Measurements from ENCODE around the gene SLC12A7.
"Not testable (repeated sequence)": the region's sequence is repeated elsewhere in the genome, so short reads cannot be mapped to it uniquely, and the experiment has no call there.

Gene SLC12A7

GRCh38 chr5:1108865-1109174 lies 3.0 kb downstream of the SLC12A7 start:
- DNase-seq: no peak

GRCh38 chr5:1108023-1108864 lies 3.6 kb downstream of the SLC12A7 start:
- DNase-seq: peak; percentile 14

GRCh38 chr5:1107167-1108022 lies 4.5 kb downstream of the SLC12A7 start:
- no peak for DNase-seq

- no peak for DNase-seq
Measured at GRCh38 chr5:1106385-1107166, 5.3 kb downstream of the SLC12A7 start.

DNA sequence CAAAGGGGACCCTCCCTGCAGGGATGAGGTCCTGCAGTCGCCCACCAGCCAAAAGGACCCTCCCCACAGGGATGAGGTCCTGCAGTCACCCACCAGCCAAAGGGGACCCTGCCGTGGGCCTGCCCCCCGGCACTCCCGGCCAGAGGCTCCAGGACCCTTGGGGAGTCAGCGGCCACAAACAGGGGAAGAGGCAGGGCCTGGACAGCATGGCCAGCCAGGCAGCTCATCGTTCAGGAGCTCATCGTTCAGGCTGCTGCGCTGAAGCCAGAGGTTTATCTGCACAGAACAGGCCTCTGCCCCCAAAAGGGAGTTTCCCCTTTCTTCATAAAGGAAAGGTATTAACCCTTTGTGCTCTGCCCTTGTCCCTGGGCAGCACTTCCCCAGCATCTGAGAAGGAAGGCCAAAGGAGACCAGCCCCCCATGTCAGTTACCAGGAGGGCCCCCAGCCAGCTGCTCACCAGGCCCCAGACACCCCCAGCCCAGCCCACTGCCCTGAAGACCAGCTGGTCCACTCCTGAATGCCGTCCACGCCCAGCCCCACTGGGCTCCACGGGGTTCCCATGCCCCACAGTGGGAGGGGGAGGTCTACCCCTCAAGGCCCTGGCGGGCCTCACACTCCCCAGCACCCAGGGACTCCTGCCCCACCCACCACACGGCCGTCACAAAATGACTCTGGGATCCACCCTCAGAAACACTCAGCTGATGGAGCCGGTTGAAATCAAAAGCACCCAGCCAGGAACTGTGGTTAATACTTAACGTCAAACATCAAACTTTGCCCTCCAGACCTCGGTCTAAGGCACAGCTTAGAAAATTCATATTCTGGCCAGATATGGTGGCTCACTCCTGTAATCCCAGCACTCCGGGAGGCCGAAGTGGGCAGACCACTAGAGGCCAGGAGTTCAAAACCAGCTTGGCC lies 6.3 kb downstream of the SLC12A7 start:
- DNase-seq: no peak

DNA sequence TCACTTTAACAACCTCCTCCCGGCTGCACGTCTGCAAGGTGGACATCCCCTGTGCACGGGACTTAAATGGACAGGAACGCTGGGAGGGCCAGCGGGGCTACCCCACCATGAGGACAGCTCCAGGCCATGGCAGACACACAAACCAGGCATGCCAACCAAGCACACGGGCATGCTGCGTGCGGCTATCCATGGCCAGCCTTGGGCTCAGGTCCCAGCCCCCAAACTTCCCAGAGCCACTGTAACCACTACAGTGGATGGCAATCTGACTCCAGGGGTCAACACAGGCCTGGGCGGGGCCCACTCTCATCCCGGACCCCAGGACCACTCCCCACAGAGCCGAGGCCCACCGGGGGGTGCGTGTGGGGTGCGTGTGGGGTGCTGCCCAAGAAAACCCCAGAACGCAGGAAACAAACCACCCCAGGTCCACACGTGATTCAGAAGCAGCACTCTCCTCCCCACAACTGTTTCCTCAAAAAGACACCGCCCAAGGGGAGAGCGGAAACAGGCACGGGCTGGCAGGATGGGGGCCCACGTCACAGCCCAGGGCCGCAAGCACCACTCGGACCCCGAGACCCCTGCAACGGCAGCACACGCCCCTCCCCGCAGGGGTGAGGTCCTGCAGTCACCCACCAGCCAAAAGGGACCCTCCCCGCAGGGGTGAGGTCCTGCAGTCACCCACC lies 7.4 kb downstream of the SLC12A7 start:
- DNase-seq: no peak

DNA sequence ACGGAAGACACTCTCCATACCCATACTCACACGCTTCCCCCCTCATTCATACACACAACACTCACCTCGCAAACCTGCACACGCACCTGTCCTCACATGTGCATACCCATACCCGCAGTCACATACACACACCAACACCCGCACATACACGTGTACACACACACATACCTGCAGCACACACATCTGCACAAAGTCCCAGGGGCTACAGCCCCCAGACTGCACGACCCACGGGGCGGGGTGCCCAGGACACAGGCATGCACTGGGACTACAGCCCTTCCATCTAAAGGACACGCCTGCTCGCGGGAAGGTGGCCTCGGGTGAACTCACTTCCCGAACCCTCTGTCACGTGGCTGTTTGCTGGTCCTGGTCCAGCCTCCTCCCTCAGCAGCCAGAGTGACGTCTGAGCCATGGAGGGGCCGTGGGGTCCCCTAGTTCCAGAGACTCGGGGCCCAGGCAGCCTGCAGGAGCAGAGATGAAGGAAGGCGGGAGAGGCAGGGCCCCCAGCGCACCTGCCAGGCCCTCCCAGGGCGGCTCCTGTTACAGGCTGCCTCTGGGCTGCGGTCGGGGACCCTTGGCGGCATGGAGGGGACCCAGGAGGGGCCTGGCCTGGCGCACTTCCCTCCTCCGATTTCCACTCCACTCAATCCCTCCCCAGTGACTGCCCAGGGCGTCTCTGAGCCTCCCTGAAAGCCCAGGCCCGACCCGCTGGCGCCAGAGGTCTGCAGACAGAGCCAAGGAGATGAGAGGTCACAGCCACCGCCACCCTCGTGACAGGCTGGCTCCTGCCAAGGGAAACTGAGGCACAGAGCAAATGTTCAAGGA lies 8.1 kb downstream of the SLC12A7 start:
- no peak for DNase-seq

DNA sequence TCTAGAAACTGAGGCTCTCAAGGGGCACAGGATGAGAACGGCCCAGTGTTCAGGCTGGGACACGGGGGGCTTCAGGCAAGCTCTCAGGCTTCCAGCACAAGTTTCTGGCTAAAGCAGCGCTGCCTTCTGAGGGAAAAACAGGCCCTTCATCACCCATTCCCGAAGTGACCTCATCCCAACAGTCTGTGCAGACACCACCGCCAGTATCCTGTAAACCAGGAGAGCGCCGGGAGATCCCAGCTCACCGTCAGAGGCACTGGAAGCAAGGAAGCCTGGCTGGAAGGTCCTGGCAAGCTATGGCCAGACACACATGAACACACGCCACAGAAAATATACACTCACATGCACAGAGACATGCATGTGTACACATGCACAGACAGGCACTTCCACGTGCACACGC lies 8.8 kb downstream of the SLC12A7 start:
- DNase-seq: no peak

DNA sequence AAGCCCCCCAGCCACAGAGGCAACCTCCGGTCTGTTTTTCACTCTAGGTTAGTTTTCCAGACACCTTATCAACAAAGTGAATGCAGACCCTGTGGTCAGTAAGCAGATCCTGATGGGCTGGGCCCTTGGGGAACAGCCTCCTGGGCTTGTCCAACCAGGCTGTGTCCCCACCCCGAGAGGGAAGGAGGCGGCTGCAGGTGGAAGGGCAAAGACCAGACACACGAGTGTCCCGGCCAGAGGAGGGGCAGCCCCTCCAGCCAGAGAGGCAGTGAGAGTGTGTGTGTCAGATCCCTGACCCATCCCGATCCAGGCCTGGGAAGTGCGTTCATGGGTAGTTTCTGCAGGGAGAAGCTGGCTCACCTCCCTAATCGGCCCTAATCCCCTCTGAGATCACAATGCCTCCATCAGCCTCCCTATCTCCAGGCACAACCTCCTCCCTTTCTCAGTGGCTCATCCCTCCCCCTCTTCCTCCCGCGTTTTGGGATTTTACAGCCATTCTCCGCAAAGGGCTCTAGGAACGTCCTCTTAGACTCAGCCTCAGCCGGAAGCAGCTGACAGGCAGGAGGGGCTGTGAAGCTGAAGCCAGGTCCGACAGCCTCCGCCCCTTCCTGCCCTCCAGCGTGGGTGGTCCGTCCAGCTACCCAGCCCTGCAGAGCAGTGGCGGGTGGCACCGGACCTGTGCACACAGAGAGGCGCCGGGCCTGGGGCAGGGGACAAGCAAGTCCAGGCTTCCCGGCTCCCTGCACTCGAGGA lies 9.7 kb downstream of the SLC12A7 start:
- no peak for DNase-seq

GRCh38 chr5:1100664-1101574 lies 10.9 kb downstream of the SLC12A7 start:
- DNase-seq: no peak

DNA sequence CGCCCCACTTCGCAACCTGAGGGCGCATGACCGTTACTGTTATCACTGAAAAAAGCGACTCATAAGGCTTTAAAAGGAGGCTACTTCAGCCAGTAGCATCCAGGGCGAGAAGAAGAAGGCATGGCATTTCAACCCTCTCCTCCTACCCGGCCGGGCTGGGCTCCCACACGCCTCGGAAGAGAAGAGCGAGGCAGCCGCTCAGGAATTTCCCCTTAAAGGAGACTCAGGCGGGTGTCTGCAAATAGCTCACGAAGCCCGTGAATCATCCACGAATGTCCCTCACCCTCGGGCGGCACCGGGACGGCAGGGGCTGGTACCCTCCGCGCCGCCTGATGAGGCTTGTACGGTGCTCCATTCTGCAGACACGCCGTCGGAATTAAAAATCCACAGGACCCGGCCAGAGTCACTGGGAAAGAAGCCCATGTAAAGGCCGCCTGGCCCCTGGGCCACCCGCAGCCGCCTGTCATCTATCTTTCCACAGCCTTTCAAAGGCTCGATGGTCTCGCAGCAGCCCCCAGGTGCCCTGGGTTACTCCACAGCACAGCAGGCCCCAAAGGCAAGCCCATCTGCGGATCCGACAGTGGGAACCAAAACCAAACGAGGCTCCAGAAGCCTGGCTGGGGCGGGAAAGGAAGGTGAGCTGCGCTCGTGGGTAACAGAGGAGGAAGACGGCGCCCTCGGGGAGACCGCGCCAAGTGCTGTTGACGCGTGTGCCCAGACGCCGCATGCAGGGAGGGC lies 11.8 kb downstream of the SLC12A7 start:
- no peak for DNase-seq

GRCh38 chr5:1098986-1099597 lies 12.8 kb downstream of the SLC12A7 start:
- DNase-seq: no peak

DNA sequence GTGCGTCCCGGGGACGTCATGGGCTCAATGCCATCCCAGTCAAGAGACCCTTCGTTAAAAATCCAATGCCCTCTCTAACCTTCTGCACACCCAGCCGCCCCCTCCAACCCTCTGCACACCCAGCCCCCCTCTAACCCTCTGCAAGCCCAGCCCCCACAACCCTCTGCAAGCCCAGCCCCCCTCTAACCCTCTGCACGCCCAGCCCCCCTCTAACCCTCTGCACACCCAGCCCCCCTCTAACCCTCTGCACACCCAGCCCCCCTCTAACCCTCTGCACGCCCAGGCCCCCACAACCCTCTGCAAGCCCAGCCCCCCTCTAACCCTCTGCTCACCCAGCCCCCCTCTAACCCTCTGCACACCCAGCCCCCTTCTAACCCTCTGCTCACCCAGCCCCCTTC lies 13.9 kb downstream of the SLC12A7 start:
- DNase-seq: not testable (repeated sequence)

DNA sequence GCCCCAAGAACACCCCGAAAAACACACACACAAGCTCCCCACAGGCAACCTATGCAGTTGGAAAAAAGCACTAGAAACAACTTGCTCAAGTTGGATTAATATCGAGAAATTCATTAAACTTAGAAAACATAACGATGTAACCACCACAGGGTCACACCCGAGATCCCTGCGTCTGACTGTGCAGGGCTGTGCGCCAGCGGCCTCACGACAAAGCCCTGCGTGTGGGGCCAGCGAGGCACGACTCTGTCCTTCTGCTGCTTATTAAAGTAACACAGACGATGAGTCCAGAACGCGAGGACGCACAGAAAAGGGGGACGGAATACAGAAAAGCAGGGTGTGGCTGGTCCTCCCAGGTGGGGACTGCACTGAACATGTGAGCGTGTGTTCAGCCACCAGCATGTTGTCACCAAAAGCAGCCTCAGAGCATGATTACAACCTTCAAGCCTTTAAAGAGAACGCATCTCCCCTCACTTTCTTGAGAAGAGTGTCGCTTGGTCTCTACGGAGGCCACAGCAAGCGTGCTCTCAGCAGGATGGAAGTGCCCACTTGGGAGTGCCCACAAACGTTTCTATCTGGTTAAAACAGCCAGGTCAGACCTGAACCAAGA lies 14.4 kb downstream of the SLC12A7 start:
- no peak for DNase-seq

GRCh38 chr5:1096838-1097237 lies 15.0 kb downstream of the SLC12A7 start:
- no peak for DNase-seq

DNA sequence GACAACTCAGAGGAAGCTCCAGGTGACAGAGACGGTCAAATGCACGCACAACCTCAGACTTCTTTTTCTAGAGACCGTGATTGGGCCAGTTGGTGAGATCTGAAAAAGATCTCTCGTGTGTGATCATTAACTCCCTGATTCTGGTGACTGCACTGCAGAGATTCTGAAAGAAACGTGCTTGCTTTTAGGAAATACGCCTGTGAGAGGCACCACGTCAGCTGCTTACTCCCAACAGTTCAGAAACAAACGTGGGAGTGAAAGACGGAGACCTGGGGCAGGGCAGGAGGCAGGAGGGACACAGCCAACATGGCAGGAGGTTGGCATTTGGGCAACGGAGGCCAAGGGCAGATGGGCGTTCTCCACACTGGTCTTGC lies 15.9 kb downstream of the SLC12A7 start:
- no peak for DNase-seq

- DNase-seq: no peak
Measured at GRCh38 chr5:1095302-1095989, 16.4 kb downstream of the SLC12A7 start.
